K562 (cell line): ENCODE measurements around the gene CDRT4. TPM values are rescaled to one million over a fixed set of nuclear protein-coding genes. Genes with fewer than 3 reads are reported as not detected.

Source experiments
- ATAC-seq: fragments of 200-7000 bp; cut with Tn5 transposase; 3 replicates; pipeline ENCODE4 v1.9.1; 2020; ENCODE audit warnings: moderate library complexity
- BruUV-seq: library from RNA; stranded (reverse); fragments of 400-500 nt; replicated peaks from 2 replicates; lab custom pipeline; 2021; lab: Mats Ljungman, UMichigan
- CTCF ChIA-PET: fragments of 300-600 bp; formaldehyde crosslinking; extraction: SDS; loops from one replicate; lab custom pipeline; 2021; ENCODE audit warnings: low intra/inter-chr PET ratio; lab: Yijun Ruan, JAX
- POLR2A ChIA-PET: fragments of 300-600, 350-650 bp; sonication (Branson Sonifier 250); formaldehyde crosslinking; extraction: SDS; loops from one replicate; lab custom pipeline; 2021; ENCODE audit warnings: antibody characterized with exemption, inconsistent platforms; lab: Yijun Ruan, JAX
- DNase-seq, 4 experiments: peaks; one replicate each; pipeline versions ENCODE4 v3.0.0 to v3.0.0-alpha.2; 2011 to 2018; ENCODE audit warnings: low spot score in 3 of 4, mixed read lengths in 3 of 4; ENCODE audit errors: extremely low read depth in 1 of 4
- FAIRE-seq: peaks from 2 replicates; lab custom pipeline; 2011; peaks lifted over from hg19 to GRCh38; lab: Jason Lieb, UNC
- H2AFZ ChIP-seq: 2 replicates; pipeline ENCODE4 v1.6.0; 2011; ENCODE audit warnings: low read depth, low read length, control low read depth, inconsistent platforms
- H3K27ac ChIP-seq: fragments of 200-600 bp; 3 replicates; pipeline ENCODE4 v1.8.0; 2011; ENCODE audit warnings: low read depth, mild to moderate bottlenecking, control low read depth, inconsistent platforms, low read length, moderate library complexity, mixed read lengths; ENCODE audit errors: extremely low read depth
- H3K27me3 ChIP-seq, 2 experiments: fragments of 300-600 bp in 1 of 2; 2 replicates in 1 of 2; 3 replicates in 1 of 2; pipeline versions ENCODE4 v1.6.0 to v1.8.0; 2011; ENCODE audit warnings: inconsistent platforms in 2 of 2, low read length in 2 of 2, mild to moderate bottlenecking in 1 of 2, mixed read lengths in 1 of 2, moderate library complexity in 1 of 2; ENCODE audit not compliant: control insufficient read depth in 2 of 2, insufficient read depth in 2 of 2
- H3K36me3 ChIP-seq: fragments of 300-600 bp; 3 replicates; pipeline ENCODE4 v1.8.0; 2011; ENCODE audit warnings: mild to moderate bottlenecking, low read length, inconsistent platforms; ENCODE audit not compliant: control insufficient read depth, insufficient read depth
- H3K4me1 ChIP-seq, 2 experiments: fragments of 200-600 bp in 1 of 2; replicated peaks in 1 of 2; 2 replicates in 1 of 2; 3 replicates in 1 of 2; pipeline versions ENCODE4 v1.5.1 to v1.8.0; 2011; ENCODE audit warnings: inconsistent platforms in 2 of 2, low read length in 2 of 2, mild to moderate bottlenecking in 1 of 2, mixed read lengths in 1 of 2, moderate library complexity in 1 of 2; ENCODE audit not compliant: control insufficient read depth in 2 of 2, insufficient read depth in 2 of 2
- H3K4me2 ChIP-seq: 2 replicates; pipeline ENCODE4 v1.6.1; 2011; ENCODE audit warnings: low read length, control low read depth, inconsistent platforms, mixed read lengths; ENCODE audit not compliant: insufficient read depth
- H3K4me3 ChIP-seq: fragments of 200-600 bp; sonication (generic), shearing (Covaris generic); 2 replicates; pipeline ENCODE4 v1.5.1; 2016; ENCODE audit warnings: control low read depth, inconsistent platforms
- H3K79me2 ChIP-seq: fragments of 200-600 bp; 3 replicates; pipeline ENCODE4 v1.8.0; 2011; ENCODE audit warnings: low read length, inconsistent platforms; ENCODE audit not compliant: control insufficient read depth, insufficient read depth
- H3K9ac ChIP-seq, 2 experiments: 2 replicates each; pipeline versions ENCODE4 v1.6.0 to v1.6.1; 2011; ENCODE audit warnings: low read depth in 2 of 2, low read length in 2 of 2, control low read depth in 1 of 2, inconsistent platforms in 1 of 2, mild to moderate bottlenecking in 1 of 2, mixed read lengths in 1 of 2; ENCODE audit not compliant: insufficient read depth in 1 of 2
- H3K9me1 ChIP-seq: one replicate; pipeline ENCODE4 v1.6.0; 2011; ENCODE audit warnings: inconsistent platforms, mild to moderate bottlenecking, low read length, moderate library complexity; ENCODE audit not compliant: control insufficient read depth, insufficient read depth
- H3K9me3 ChIP-seq: replicated peaks from 2 replicates; pipeline ENCODE4 v1.5.1; 2011; ENCODE audit warnings: low read depth, low read length, inconsistent platforms; ENCODE audit not compliant: control insufficient read depth, insufficient read depth
- H4K20me1 ChIP-seq: replicated peaks from 2 replicates; pipeline ENCODE4 v1.6.1; 2011; ENCODE audit warnings: low read length, inconsistent platforms, mixed read lengths; ENCODE audit not compliant: control insufficient read depth, insufficient read depth
- BCL6 ChIP-seq: fragments of 250-450 bp; sonication (Bioruptor Pico); IDR thresholded peaks from 2 replicates; pipeline ENCODE4 v1.4.0; 2020
- MAFK ChIP-seq: IDR thresholded peaks from 2 replicates; pipeline ENCODE4 v1.6.1; 2011; ENCODE audit warnings: low read length, improper control_type of control experiment
- SRSF1 ChIP-seq: fragments of 200-400 bp; formaldehyde crosslinking; IDR thresholded peaks from 2 replicates; pipeline ENCODE4 v1.6.1; 2017; ENCODE audit warnings: mild to moderate bottlenecking, low read depth, low read length, moderate library complexity
- TRIM24 ChIP-seq, 2 experiments: fragments of 450-650 bp; IDR thresholded peaks; 2 replicates each; pipeline ENCODE4 v1.6.1; 2016
- YBX1 ChIP-seq: fragments of 450-650 bp; IDR thresholded peaks from 2 replicates; pipeline ENCODE4 v1.7.1; 2016; ENCODE audit warnings: mild to moderate bottlenecking
- WGBS: fragments of 100-300 bp; shearing (Covaris generic); methylation state at CpG from one replicate; pipeline ENCODE4 v1.1.6; 2016; ENCODE audit warnings: low coverage, mixed read lengths; ENCODE audit not compliant: insufficient coverage; ENCODE audit errors: missing lambda C conversion rate; 5-methylcytosine and 5-hydroxymethylcytosine counted together
- in situ Hi-C: fragments of 300-500 bp; cut with MboI; formaldehyde crosslinking; loops from 4 replicates; pipeline ENCODE4 v1.15.0; 2018; ENCODE audit warnings: inconsistent platforms, mixed read lengths
- intact Hi-C: fragments of 100-400 bp; cut with micrococcal nuclease; formaldehyde crosslinking; loops from 2 replicates; pipeline ENCODE4 v1.14.2; 2022
- polyA plus RNA-seq, 8 experiments: library from polyadenylated mRNA; depleted of rRNA in 4 of 8; stranded (reverse) in 5 of 8; unstranded in 3 of 8; fragments of >200 nt; fragmentation: Nextera tagmentation in 2 of 8; fragmentation: Illumina TruSeq in 1 of 8; extraction: Ambion mirVana in 2 of 8; extraction: Trizol in 1 of 8; gene quantifications; 2 replicates each; pipeline versions ENCODE4 v1.2.1 to v1.2.3, GENCODE V29; 2011 to 2014; ENCODE audit warnings: inconsistent platforms in 1 of 8, missing spikeins in 1 of 8
- total RNA-seq, 7 experiments: library from RNA; depleted of rRNA in 6 of 7; stranded (reverse); fragments of >200 nt in 6 of 7; fragmentation: Illumina TruSeq in 2 of 7; extraction: Trizol in 2 of 7; gene quantifications; 2 replicates each; pipeline versions ENCODE4 v1.2.1 to v1.2.3, GENCODE V29; 2011 to 2021; ENCODE audit warnings: low replicate concordance in 1 of 7
- TF ChIP-seq, protein P1 (sequence below): sonication (generic); formaldehyde crosslinking; IDR thresholded peaks from 2 replicates; pipeline ENCODE4 v1.8.1; 2023; ENCODE audit warnings: missing genetic modification reagents, mild to moderate bottlenecking, borderline replicate concordance
- TF ChIP-seq, protein P2 (sequence below): IDR thresholded peaks from 2 replicates; pipeline ENCODE4 v1.6.1; 2011; ENCODE audit warnings: borderline replicate concordance, low read depth, mild to moderate bottlenecking, moderate library complexity, low read length; ENCODE audit not compliant: insufficient read depth, poor library complexity, severe bottlenecking
- TF ChIP-seq, protein P3 (sequence below), 2 experiments: fragments of 450-650 bp in 1 of 2; IDR thresholded peaks; 2 replicates each; pipeline ENCODE4 v1.6.1; 2011 to 2017; ENCODE audit warnings: low read depth in 2 of 2, antibody characterized with exemption in 1 of 2, borderline replicate concordance in 1 of 2, low read length in 1 of 2, mild to moderate bottlenecking in 1 of 2, mixed read lengths in 1 of 2; ENCODE audit not compliant: control insufficient read depth in 1 of 2

CDRT4 gene
- total and polyA plus RNA-seq, 9 of the 15 experiments (the other 6 are each of a cell fraction or from before 2014, with no cell fraction given) = 1.7 to 6.4 (median 3.5) TPM

DNA sequence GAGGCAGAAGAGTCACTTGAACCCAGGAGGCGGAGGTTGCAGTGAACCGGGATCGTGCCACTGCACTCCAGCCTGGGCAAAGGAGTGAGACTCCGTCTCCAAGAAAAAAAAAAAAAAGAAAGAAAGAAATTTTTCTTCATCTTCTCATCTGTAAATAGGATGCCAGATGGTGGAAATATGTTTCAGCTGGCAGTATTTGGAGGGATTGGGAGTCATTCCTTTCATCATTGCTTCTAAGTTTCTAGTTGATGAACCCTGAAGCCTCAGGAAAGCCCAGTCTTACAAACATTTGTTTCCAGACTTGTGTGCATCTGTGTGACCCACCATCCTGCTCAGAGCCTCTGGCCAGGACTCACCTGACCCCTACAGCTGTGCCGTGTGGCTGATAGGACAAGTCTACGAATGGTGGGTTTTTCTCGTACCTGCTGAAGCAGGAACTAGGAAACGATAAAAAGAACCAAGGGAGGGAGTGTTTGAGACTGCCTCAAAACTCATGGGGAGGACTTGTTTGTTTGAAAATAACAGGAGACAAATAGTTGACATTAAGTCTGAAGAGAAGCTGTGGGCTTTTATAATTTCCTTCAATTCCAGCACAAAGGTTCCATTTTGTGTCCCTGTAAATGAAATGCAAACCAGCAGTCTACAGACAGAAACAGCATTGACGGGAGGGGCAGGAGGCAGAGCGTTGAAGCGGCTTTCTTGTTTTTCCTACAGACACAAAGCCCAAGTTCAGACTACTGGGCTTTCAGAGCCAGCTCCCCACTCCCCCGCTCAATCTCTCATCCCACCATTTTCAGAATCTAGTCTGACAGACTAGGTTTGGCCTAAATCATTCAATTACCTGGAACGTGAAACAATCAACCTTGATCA is 24.9 kb downstream of the CDRT4 start:
- H3K27ac ChIP-seq = no peak overlapping the region
- H3K9me3 ChIP-seq = no peaks in the 10 kb centered on the region
- ChIA-PET POLR2A (no interaction called here), CTCF (interaction anchor here (0.6 kb wide), 1 partner anchor 9 kb away, joined by 3 read pairs; no protein-coding TSS in a partner anchor)
- intact Hi-C loops = loop anchor here (10.0 kb wide), 1 partner anchor 52 kb away; no protein-coding TSS in a partner anchor
- no peak overlapping the region for H3K4me2 ChIP-seq
- H3K27me3 ChIP-seq = no peaks in the 10 kb centered on the region
- peaks cover 0 to 19% of the 10 kb centered on the region in 2 experiments; a peak in 2 of 5 replicates for H3K4me1 ChIP-seq
- H4K20me1 ChIP-seq = no peaks in the 10 kb centered on the region
- H3K9me1 ChIP-seq = no peaks in the 10 kb centered on the region
- FAIRE-seq (no peak), DNase-seq (no peak), ATAC-seq (no peak)
- H3K9ac ChIP-seq = no peak overlapping the region
- H3K4me3 ChIP-seq = no peak overlapping the region
- in situ Hi-C loops = no loop called here
- H2AFZ ChIP-seq = no peak overlapping the region
- BruUV-seq = no TSS peak
- H3K79me2 ChIP-seq = no peaks in the 10 kb centered on the region
- H3K36me3 ChIP-seq = peaks cover 5% of the 10 kb centered on the region; the same call in 1 of the 3 replicates
- 82% methylated on average over 9 of the region's 13 CpGs for WGBS
- TF ChIP-seq, protein P1, sequence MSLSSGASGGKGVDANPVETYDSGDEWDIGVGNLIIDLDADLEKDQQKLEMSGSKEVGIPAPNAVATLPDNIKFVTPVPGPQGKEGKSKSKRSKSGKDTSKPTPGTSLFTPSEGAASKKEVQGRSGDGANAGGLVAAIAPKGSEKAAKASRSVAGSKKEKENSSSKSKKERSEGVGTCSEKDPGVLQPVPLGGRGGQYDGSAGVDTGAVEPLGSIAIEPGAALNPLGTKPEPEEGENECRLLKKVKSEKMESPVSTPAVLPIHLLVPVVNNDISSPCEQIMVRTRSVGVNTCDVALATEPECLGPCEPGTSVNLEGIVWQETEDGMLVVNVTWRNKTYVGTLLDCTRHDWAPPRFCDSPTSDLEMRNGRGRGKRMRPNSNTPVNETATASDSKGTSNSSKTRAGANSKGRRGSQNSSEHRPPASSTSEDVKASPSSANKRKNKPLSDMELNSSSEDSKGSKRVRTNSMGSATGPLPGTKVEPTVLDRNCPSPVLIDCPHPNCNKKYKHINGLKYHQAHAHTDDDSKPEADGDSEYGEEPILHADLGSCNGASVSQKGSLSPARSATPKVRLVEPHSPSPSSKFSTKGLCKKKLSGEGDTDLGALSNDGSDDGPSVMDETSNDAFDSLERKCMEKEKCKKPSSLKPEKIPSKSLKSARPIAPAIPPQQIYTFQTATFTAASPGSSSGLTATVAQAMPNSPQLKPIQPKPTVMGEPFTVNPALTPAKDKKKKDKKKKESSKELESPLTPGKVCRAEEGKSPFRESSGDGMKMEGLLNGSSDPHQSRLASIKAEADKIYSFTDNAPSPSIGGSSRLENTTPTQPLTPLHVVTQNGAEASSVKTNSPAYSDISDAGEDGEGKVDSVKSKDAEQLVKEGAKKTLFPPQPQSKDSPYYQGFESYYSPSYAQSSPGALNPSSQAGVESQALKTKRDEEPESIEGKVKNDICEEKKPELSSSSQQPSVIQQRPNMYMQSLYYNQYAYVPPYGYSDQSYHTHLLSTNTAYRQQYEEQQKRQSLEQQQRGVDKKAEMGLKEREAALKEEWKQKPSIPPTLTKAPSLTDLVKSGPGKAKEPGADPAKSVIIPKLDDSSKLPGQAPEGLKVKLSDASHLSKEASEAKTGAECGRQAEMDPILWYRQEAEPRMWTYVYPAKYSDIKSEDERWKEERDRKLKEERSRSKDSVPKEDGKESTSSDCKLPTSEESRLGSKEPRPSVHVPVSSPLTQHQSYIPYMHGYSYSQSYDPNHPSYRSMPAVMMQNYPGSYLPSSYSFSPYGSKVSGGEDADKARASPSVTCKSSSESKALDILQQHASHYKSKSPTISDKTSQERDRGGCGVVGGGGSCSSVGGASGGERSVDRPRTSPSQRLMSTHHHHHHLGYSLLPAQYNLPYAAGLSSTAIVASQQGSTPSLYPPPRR (CRISPR knock-in tag) = no peak
- TF ChIP-seq TRIM24 (IDR thresholded peaks at IDR 0.05) = no peak
- no peak for TF ChIP-seq BCL6 (CRISPR knock-in tag)
- TF ChIP-seq YBX1 = no peak
- TF ChIP-seq, protein P2, sequence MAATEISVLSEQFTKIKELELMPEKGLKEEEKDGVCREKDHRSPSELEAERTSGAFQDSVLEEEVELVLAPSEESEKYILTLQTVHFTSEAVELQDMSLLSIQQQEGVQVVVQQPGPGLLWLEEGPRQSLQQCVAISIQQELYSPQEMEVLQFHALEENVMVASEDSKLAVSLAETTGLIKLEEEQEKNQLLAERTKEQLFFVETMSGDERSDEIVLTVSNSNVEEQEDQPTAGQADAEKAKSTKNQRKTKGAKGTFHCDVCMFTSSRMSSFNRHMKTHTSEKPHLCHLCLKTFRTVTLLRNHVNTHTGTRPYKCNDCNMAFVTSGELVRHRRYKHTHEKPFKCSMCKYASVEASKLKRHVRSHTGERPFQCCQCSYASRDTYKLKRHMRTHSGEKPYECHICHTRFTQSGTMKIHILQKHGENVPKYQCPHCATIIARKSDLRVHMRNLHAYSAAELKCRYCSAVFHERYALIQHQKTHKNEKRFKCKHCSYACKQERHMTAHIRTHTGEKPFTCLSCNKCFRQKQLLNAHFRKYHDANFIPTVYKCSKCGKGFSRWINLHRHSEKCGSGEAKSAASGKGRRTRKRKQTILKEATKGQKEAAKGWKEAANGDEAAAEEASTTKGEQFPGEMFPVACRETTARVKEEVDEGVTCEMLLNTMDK = no peak
- no peak for TF ChIP-seq MAFK
- no peak for TF ChIP-seq SRSF1
- TF ChIP-seq, protein P3, sequence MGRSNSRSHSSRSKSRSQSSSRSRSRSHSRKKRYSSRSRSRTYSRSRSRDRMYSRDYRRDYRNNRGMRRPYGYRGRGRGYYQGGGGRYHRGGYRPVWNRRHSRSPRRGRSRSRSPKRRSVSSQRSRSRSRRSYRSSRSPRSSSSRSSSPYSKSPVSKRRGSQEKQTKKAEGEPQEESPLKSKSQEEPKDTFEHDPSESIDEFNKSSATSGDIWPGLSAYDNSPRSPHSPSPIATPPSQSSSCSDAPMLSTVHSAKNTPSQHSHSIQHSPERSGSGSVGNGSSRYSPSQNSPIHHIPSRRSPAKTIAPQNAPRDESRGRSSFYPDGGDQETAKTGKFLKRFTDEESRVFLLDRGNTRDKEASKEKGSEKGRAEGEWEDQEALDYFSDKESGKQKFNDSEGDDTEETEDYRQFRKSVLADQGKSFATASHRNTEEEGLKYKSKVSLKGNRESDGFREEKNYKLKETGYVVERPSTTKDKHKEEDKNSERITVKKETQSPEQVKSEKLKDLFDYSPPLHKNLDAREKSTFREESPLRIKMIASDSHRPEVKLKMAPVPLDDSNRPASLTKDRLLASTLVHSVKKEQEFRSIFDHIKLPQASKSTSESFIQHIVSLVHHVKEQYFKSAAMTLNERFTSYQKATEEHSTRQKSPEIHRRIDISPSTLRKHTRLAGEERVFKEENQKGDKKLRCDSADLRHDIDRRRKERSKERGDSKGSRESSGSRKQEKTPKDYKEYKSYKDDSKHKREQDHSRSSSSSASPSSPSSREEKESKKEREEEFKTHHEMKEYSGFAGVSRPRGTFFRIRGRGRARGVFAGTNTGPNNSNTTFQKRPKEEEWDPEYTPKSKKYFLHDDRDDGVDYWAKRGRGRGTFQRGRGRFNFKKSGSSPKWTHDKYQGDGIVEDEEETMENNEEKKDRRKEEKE (IDR thresholded peaks at IDR 0.05; ENCODE audit: borderline replicate concordance in 1 of 2, control insufficient read depth in 1 of 2, low read depth in 2 of 2, low read length in 1 of 2) = no peak
